ENCODE results near the gene EPC1. TPM values are rescaled to one million over a fixed set of nuclear protein-coding genes. Genes with fewer than 3 reads are reported as not detected.
"Not testable (repeated sequence)": the region's sequence is repeated elsewhere in the genome, so short reads cannot be mapped to it uniquely, and the experiment has no call there.

The EPC1 gene
- total and polyA plus RNA-seq, 2 experiments from 2014 or later, result 10.6 to 12.5 TPM

GRCh38 chr10:32256613-32257437 lies 90.1 kb downstream of the EPC1 start:
- Histone ChIP-seq H3K27ac (no peak overlapping the region), H4K20me1 (ENCODE audit: insufficient read depth) (no peaks in the 10 kb centered on the region), H3K4me3 (no peak overlapping the region), H3K4me1 (ENCODE audit: insufficient read depth) (peaks cover 5% of the 10 kb centered on the region), H3K9ac (no peak overlapping the region), H3K9me2 (ENCODE audit: insufficient read depth) (no peaks in the 10 kb centered on the region), H3K9me3 (ENCODE audit: low read depth) (no peaks in the 10 kb centered on the region), H3K4me2 (ENCODE audit: unreplicated experiment) (no peak overlapping the region), H3K79me2 (ENCODE audit: insufficient read depth) (no peaks in the 10 kb centered on the region), H3K36me3 (ENCODE audit: low read depth) (no peaks in the 10 kb centered on the region), H3F3A (ENCODE audit: insufficient read depth) (peaks cover 3% of the 10 kb centered on the region; the same call in 1 of the 2 replicates), H3K27me3 (replicated peaks; ENCODE audit: insufficient read depth) (no peaks in the 10 kb centered on the region), H2AFZ (peak overlapping the region; percentile 40; the same call in 1 of the 2 replicates)
- TF ChIP-seq EZH2phosphoT487 (IDR thresholded peaks at IDR 0.05; ENCODE audit: insufficient read depth, low read depth) (no peak), EZH2 (IDR thresholded peaks at IDR 0.05; ENCODE audit: insufficient read depth, poor library complexity, severe bottlenecking) (no peak)
- in situ Hi-C loops (cut with MboI), result no loop called here
- WGBS, 2 experiments (ENCODE audit: low coverage in 1 of 2, low lambda C conversion rate in 2 of 2, missing lambda C conversion rate in 2 of 2), result 28 to 29% methylated on average over 12 of the region's 12 CpGs
- DNase-seq, result peak; percentile 60

- Histone ChIP-seq H3K79me2 (ENCODE audit: insufficient read depth) (no peaks in the 10 kb centered on the region), H3F3A (ENCODE audit: insufficient read depth) (no peaks in the 10 kb centered on the region), H3K4me2 (ENCODE audit: unreplicated experiment) (no peak overlapping the region), H3K27ac (no peak overlapping the region), H2AFZ (no peak overlapping the region), H3K27me3 (replicated peaks; ENCODE audit: insufficient read depth) (no peaks in the 10 kb centered on the region), H3K9me3 (ENCODE audit: low read depth) (no peaks in the 10 kb centered on the region), H3K4me3 (no peak overlapping the region), H3K9me2 (ENCODE audit: insufficient read depth) (no peaks in the 10 kb centered on the region), H3K4me1 (ENCODE audit: insufficient read depth) (peaks cover 5% of the 10 kb centered on the region), H3K36me3 (ENCODE audit: low read depth) (no peaks in the 10 kb centered on the region), H4K20me1 (ENCODE audit: insufficient read depth) (no peaks in the 10 kb centered on the region), H3K9ac (no peak overlapping the region)
- TF ChIP-seq EZH2 (IDR thresholded peaks at IDR 0.05; ENCODE audit: insufficient read depth, poor library complexity, severe bottlenecking), result no peak
- no peak for TF ChIP-seq EZH2phosphoT487 (IDR thresholded peaks at IDR 0.05; ENCODE audit: insufficient read depth, low read depth)
- DNase-seq, result no peak
- in situ Hi-C loops (cut with MboI), result no loop called here
- WGBS, 2 experiments (ENCODE audit: low coverage in 1 of 2, low lambda C conversion rate in 2 of 2, missing lambda C conversion rate in 2 of 2), result 93 to 100% methylated on average over 2 of the region's 2 CpGs
Measured at GRCh38 chr10:32253821-32254220, 93.1 kb downstream of the EPC1 start.

GRCh38 chr10:32253276-32253675 lies 93.7 kb downstream of the EPC1 start:
- Histone ChIP-seq H3F3A (ENCODE audit: insufficient read depth) (no peaks in the 10 kb centered on the region), H3K9me2 (ENCODE audit: insufficient read depth) (no peaks in the 10 kb centered on the region), H3K4me1 (ENCODE audit: insufficient read depth) (peaks cover 5% of the 10 kb centered on the region), H3K4me3 (no peak overlapping the region), H3K36me3 (ENCODE audit: low read depth) (no peaks in the 10 kb centered on the region), H3K27ac (no peak overlapping the region), H3K4me2 (ENCODE audit: unreplicated experiment) (peak overlapping the region; percentile 31), H3K9me3 (ENCODE audit: low read depth) (no peaks in the 10 kb centered on the region), H3K79me2 (ENCODE audit: insufficient read depth) (no peaks in the 10 kb centered on the region), H4K20me1 (ENCODE audit: insufficient read depth) (no peaks in the 10 kb centered on the region), H3K27me3 (replicated peaks; ENCODE audit: insufficient read depth) (no peaks in the 10 kb centered on the region), H3K9ac (no peak overlapping the region), H2AFZ (0 out of 2 replicates have a peak overlapping the region, but pooled peaks have one; percentile 9)
- DNase-seq, result peak; percentile 73
- no peak for TF ChIP-seq EZH2phosphoT487 (IDR thresholded peaks at IDR 0.05; ENCODE audit: insufficient read depth, low read depth)
- no peak for TF ChIP-seq EZH2 (IDR thresholded peaks at IDR 0.05; ENCODE audit: insufficient read depth, poor library complexity, severe bottlenecking)
- 75 to 77% methylated on average over 4 of the region's 4 CpGs for WGBS, 2 experiments (ENCODE audit: low coverage in 1 of 2, low lambda C conversion rate in 2 of 2, missing lambda C conversion rate in 2 of 2)
- in situ Hi-C loops (cut with MboI), result no loop called here

- in situ Hi-C loops (cut with MboI); DNase-seq; H3F3A ChIP-seq (ENCODE audit: insufficient read depth); H3K4me3 ChIP-seq; H3K27me3 ChIP-seq (replicated peaks; ENCODE audit: insufficient read depth); H3K79me2 ChIP-seq (ENCODE audit: insufficient read depth); H2AFZ ChIP-seq; H3K9me2 ChIP-seq (ENCODE audit: insufficient read depth); H3K9ac ChIP-seq; H3K4me1 ChIP-seq (ENCODE audit: insufficient read depth); H3K4me2 ChIP-seq (ENCODE audit: unreplicated experiment); H4K20me1 ChIP-seq (ENCODE audit: insufficient read depth); H3K27ac ChIP-seq; H3K9me3 ChIP-seq (ENCODE audit: low read depth); H3K36me3 ChIP-seq (ENCODE audit: low read depth): not testable (repeated sequence)
- 64 to 73% methylated on average over 3 of the region's 3 CpGs for WGBS, 2 experiments (ENCODE audit: low coverage in 1 of 2, low lambda C conversion rate in 2 of 2, missing lambda C conversion rate in 2 of 2)
Measured at GRCh38 chr10:32250489-32250888, 96.5 kb downstream of the EPC1 start.

All from GM23248 (cell line).